A204.1 (cell line): ENCODE measurements around the gene SLC9A6.
"Not testable (repeated sequence)": the region's sequence is repeated elsewhere in the genome, so short reads cannot be mapped to it uniquely, and the experiment has no call there.

Experiments
- FAIRE-seq: peaks from 2 replicates; lab custom pipeline; 2012; peaks lifted over from hg19 to GRCh38; lab: Jason Lieb, UNC

SLC9A6 gene

GRCh38 chrX:136030303-136031191 is 45.3 kb downstream of the SLC9A6 start:
- no peak for FAIRE-seq

- FAIRE-seq, result no peak
These were observed 46.4 kb downstream of the SLC9A6 start for GRCh38 chrX:136031626-136032025.

GRCh38 chrX:136032370-136032769 is 47.1 kb downstream of the SLC9A6 start:
- no peak for FAIRE-seq

GRCh38 chrX:136034668-136035067 is 49.4 kb downstream of the SLC9A6 start:
- no peak for FAIRE-seq

GRCh38 chrX:136035663-136036062 is 50.4 kb downstream of the SLC9A6 start:
- FAIRE-seq, result no peak

GRCh38 chrX:136039485-136039884 is 54.2 kb downstream of the SLC9A6 start:
- FAIRE-seq, result no peak

GRCh38 chrX:136039968-136040367 is 54.7 kb downstream of the SLC9A6 start:
- no peak for FAIRE-seq

- no peak for FAIRE-seq
These were observed 56.1 kb downstream of the SLC9A6 start for GRCh38 chrX:136041254-136041812.

- FAIRE-seq, result no peak
These were observed 59.8 kb downstream of the SLC9A6 start for GRCh38 chrX:136045008-136045407.

- no peak for FAIRE-seq
These were observed 61.2 kb downstream of the SLC9A6 start for GRCh38 chrX:136046295-136047015.

- FAIRE-seq, result no peak
These were observed 61.9 kb downstream of the SLC9A6 start for GRCh38 chrX:136047016-136047642.

GRCh38 chrX:136047969-136048368 is 62.7 kb downstream of the SLC9A6 start:
- FAIRE-seq, result no peak

- no peak for FAIRE-seq
These were observed 63.2 kb downstream of the SLC9A6 start for GRCh38 chrX:136048446-136048845.

GRCh38 chrX:136049608-136050007 is 64.4 kb downstream of the SLC9A6 start:
- no peak for FAIRE-seq

- FAIRE-seq, result not testable (repeated sequence)
These were observed 65.6 kb downstream of the SLC9A6 start for GRCh38 chrX:136050875-136051274.

- no peak for FAIRE-seq
These were observed 66.4 kb downstream of the SLC9A6 start for GRCh38 chrX:136051611-136052010.

GRCh38 chrX:136055651-136056221 is 70.5 kb downstream of the SLC9A6 start:
- FAIRE-seq, result no peak

GRCh38 chrX:136057567-136057966 is 72.3 kb downstream of the SLC9A6 start:
- FAIRE-seq, result no peak

- FAIRE-seq, result no peak
These were observed 74.1 kb downstream of the SLC9A6 start for GRCh38 chrX:136059350-136059749.

GRCh38 chrX:136061286-136061685 is 76.1 kb downstream of the SLC9A6 start:
- FAIRE-seq, result no peak

GRCh38 chrX:136061696-136062095 is 76.5 kb downstream of the SLC9A6 start:
- no peak for FAIRE-seq

- FAIRE-seq, result no peak
These were observed 78.3 kb downstream of the SLC9A6 start for GRCh38 chrX:136063340-136064079.
